Lung (tissue), 12 donors: ENCODE data around the gene CPS1. TPM values are rescaled to one million over a fixed set of nuclear protein-coding genes. Genes with fewer than 3 reads are reported as not detected.

Experiments used
- ATAC-seq: fragments of 200-7000 bp; cut with Tn5 transposase; one replicate; pipeline ENCODE4 v1.9.1; 2020; ENCODE audit warnings: moderate number of reproducible peaks; ENCODE audit not compliant: insufficient read depth, low FRiP score
- DNase-seq, 3 donors: peaks; one replicate each; pipeline ENCODE4 v3.0.0-alpha.2; 2013 to 2017
- H3K27ac ChIP-seq, 2 donors: one replicate each; pipeline ENCODE4 v1.5.1; 2013; ENCODE audit warnings: mild to moderate bottlenecking in 2 of 2, moderate library complexity in 2 of 2, control low read depth in 1 of 2, inconsistent platforms in 1 of 2, low read depth in 1 of 2, low read length in 1 of 2
- H3K27me3 ChIP-seq, 3 donors: one replicate each; pipeline ENCODE4 v1.5.1; 2013; ENCODE audit warnings: low read length in 2 of 3; ENCODE audit not compliant: control insufficient read depth in 3 of 3, insufficient read depth in 3 of 3
- H3K36me3 ChIP-seq, 4 donors: one replicate each; pipeline ENCODE4 v1.5.1; 2013; ENCODE audit warnings: low read length in 4 of 4, mild to moderate bottlenecking in 1 of 4, moderate library complexity in 1 of 4; ENCODE audit not compliant: control insufficient read depth in 4 of 4, insufficient read depth in 4 of 4
- H3K4me1 ChIP-seq, 5 donors: one replicate each; pipeline ENCODE4 v1.5.1; 2013; ENCODE audit warnings: low read length in 5 of 5, mild to moderate bottlenecking in 2 of 5, moderate library complexity in 1 of 5; ENCODE audit not compliant: control insufficient read depth in 5 of 5, insufficient read depth in 5 of 5
- H3K4me3 ChIP-seq: one replicate; pipeline ENCODE4 v1.5.1; 2013; ENCODE audit warnings: mild to moderate bottlenecking, control low read depth, moderate library complexity
- H3K9ac ChIP-seq, 2 donors: one replicate each; pipeline ENCODE4 v1.5.1; 2013; ENCODE audit warnings: low read length in 2 of 2, control low read depth in 1 of 2; ENCODE audit not compliant: insufficient read depth in 1 of 2
- H3K9me3 ChIP-seq, 4 donors: one replicate each; pipeline ENCODE4 v1.5.1; 2013; ENCODE audit warnings: low read length in 3 of 4, mild to moderate bottlenecking in 1 of 4, moderate library complexity in 1 of 4; ENCODE audit not compliant: control insufficient read depth in 4 of 4, insufficient read depth in 3 of 4
- CTCF ChIP-seq: IDR thresholded peaks from 2 replicates; pipeline ENCODE4 v1.5.1; 2012; ENCODE audit warnings: mild to moderate bottlenecking; ENCODE audit errors: control extremely low read depth, extremely low read depth
- WGBS, 2 donors: extraction: QIAGEN DNeasy Blood & Tissue Kit; methylation state at CpG; one replicate each; pipeline ENCODE4 v1.1.7; 2013; 5-methylcytosine and 5-hydroxymethylcytosine counted together
- polyA plus RNA-seq, 2 donors: library from polyadenylated mRNA; stranded (reverse); fragments of 200-250 nt; gene quantifications; one replicate each; pipeline ENCODE4 v1.2.1, GENCODE V29; 2013
- total RNA-seq, 2 donors: library from RNA; depleted of rRNA in 1 of 2; stranded (reverse); fragments of >200 nt in 1 of 2; gene quantifications; one replicate each; pipeline ENCODE4 v1.2.1, GENCODE V29; 2014 to 2021
- donor health status: control.
- donor health status: control.
- donor health status: Bipolar disorder and iron deficiency.
- donor health status: healthy.
- donor health status: DM: yes; HTN: yes; CAD: no.

Gene CPS1
- total and polyA plus RNA-seq, 4 donors, result 0.35 to 5.0 (median 1.9) TPM

- no peak overlapping the region for H3K4me3 ChIP-seq
- no peaks in the 10 kb centered on the region for H3K9me3 ChIP-seq
- ATAC-seq (no peak), DNase-seq (no peak)
- H3K36me3 ChIP-seq, result no peaks in the 10 kb centered on the region
- WGBS, 2 donors, result 80 to 81% methylated on average over 1 of the region's 1 CpG
- no peak overlapping the region for H3K9ac ChIP-seq
- H3K4me1 ChIP-seq, result no peaks in the 10 kb centered on the region
- H3K27me3 ChIP-seq, result no peaks in the 10 kb centered on the region
- TF ChIP-seq CTCF, result no peak
- H3K27ac ChIP-seq, result no peak overlapping the region
Observed at GRCh38 chr2:210657874-210658273, 101.5 kb downstream of the CPS1 start.

GRCh38 chr2:210660751-210661150 is 104.4 kb downstream of the CPS1 start:
- H3K9me3 ChIP-seq, result no peaks in the 10 kb centered on the region
- TF ChIP-seq CTCF, result no peak
- no peak overlapping the region for H3K27ac ChIP-seq
- no peak for ATAC-seq
- DNase-seq, result no peak
- H3K9ac ChIP-seq, result no peak overlapping the region
- H3K36me3 ChIP-seq, result no peaks in the 10 kb centered on the region
- no peak overlapping the region for H3K4me3 ChIP-seq
- no peaks in the 10 kb centered on the region for H3K27me3 ChIP-seq
- peaks cover 0 to 2% (median 0%) of the 10 kb centered on the region in 5 donors for H3K4me1 ChIP-seq

- Histone ChIP-seq H3K36me3 (no peaks in the 10 kb centered on the region), H3K9ac (no peak overlapping the region), H3K4me1 (peaks cover 0 to 2% (median 0%) of the 10 kb centered on the region in 5 donors), H3K4me3 (no peak overlapping the region), H3K27me3 (no peaks in the 10 kb centered on the region), H3K9me3 (no peaks in the 10 kb centered on the region), H3K27ac (no peak overlapping the region)
- DNase-seq (no peak), ATAC-seq (no peak)
- WGBS, 2 donors, result 74 to 97% methylated on average over 1 of the region's 1 CpG
- TF ChIP-seq CTCF, result no peak
Observed at GRCh38 chr2:210662560-210662959, 106.2 kb downstream of the CPS1 start.

GRCh38 chr2:210663631-210664089 is 107.3 kb downstream of the CPS1 start:
- TF ChIP-seq CTCF, result no peak
- WGBS, 2 donors, result 56 to 70% methylated on average over 3 of the region's 3 CpGs

More at GRCh38 chr2:210663631-210664089, 107.3 kb downstream of the CPS1 start:
- DNase-seq (peak; percentile 14 to 50 (median 29)), ATAC-seq (peak; percentile 27)
- Histone ChIP-seq H3K4me3 (no peak overlapping the region), H3K27me3 (no peaks in the 10 kb centered on the region), H3K9me3 (no peaks in the 10 kb centered on the region), H3K36me3 (no peaks in the 10 kb centered on the region), H3K27ac (no peak overlapping the region), H3K4me1 (peaks cover 0 to 2% (median 0%) of the 10 kb centered on the region in 5 donors), H3K9ac (no peak overlapping the region)
